Measurements from ENCODE around the gene GBP4.
A peak's percentile ranks its signal among the peaks of the same experiment; 100 is the strongest.

GBP4 gene

DNA sequence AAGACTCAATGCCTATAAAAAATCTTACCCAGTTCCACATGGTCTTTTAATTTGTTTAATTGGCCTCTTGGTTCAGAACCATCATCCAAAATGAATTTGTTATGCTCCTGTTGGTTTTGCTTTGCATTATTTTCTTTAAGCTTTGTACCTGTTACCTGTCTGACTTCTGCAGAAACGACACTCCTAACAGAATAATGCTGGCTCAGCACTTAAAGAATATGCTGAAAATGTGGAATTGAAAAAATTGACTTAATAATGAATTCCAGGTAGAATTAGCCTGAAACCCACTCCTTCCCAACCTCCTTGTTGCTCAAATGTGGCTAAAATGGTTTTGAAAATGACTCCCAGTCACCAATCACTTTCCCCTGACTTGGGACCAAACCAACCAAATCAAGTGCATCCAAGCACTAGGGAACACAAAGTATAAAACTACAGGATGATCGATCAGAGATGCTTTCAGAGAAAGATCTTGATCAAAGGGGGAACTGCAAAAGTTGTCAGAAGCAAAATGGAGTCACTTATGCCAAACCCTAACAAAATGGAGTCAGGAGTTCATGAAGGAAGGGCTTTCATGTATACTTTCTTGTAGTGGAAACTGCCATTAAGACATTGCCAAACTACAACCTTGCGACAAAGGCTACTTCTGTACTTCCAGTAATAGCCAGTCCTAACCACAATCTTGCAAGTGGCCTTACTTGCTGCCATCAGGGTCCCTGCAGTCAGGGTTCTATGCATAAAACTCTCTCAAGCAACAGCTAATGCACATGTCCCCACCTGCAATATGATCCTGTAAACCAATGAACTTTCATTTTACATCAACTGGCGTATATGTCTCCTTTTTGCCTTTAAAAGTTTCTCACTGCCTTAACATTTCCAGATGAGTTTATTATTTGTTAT lies 28.3 kb downstream of the GBP4 start:
- no peak for DNase-seq

DNA sequence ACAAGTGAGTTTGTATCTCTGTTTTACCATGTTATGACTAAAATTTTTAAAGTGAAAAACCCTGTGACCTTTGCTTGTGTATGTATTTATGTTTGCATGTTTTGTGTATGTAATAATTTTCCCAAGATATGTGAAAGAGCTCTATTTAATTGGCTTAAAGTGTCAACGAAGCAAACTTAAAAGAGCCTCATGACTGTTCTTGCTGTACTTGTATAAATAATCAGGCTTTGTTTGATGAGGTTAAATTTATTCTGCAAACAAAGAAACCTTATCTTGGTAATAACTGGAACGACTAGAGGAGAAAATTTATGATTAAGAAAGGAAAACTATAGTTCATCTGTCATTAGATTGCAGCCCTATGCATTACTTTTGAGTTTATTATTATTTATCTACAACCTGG lies 29.6 kb downstream of the GBP4 start:
- no peak for DNase-seq

DNA sequence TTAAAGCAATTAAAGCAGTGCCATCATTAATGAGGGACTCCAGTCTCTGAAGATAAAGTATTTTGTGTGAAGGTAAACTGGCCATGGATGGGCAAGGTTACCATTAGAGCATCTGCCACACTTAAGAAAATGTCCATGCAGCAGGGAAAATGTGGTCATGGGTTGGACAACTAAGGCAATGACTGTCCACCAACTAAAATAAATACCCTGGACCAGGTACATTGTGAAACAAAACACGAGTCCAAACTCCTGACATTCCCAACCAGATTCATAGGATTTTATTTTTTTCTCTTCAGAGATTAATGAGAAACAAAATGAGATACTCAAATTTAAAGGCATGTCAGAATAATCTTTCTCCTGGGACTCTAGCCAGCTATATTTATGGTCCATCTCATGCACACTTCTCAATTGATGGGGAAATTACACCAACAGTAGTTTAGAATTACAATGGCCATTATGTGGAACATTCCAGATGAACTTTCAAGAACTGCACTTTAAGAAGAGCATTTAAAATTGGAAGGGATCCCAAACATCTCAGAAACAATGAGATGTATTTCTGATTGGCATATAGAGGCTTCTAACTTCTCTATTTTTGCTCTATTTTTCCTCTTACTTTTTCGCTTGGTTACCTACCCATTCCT lies 31.0 kb downstream of the GBP4 start:
- no peak for DNase-seq

DNA sequence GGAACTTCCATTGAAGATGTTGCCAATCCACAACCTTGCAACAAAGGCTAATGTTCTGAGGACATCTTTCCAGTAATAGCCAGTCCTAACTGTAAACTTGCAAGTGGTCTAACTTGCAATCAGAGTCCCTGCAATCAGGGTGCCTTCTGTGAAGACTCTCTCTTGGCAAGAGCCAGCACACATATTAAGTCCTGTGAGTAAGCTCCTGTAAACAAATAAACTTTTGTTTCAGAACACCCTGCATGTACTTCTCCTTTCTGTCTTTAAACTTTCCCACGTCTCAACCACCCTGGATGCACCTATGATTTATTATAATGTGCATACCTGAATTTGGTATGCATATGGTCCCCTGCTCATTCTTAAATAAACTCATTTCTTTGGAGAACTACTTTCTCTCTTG lies 32.0 kb downstream of the GBP4 start:
- DNase-seq: no peak

DNA sequence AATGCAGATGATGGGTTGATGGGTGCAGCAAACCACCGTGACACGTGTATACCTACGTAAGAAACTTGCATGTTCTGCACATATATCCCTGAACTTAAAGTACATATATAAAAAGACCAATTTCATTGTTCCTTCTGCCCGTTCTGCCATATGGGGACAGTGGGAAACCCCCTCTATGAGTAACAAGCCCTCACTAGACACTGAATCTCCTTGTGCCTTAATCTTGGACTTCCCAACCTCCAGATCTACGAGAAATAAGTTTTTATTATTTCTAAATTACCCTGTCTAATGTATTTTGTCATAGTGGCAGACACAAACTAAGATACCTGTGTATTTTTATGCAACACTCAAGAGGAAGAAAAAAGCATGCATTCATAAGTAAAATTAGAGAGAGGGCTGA lies 32.9 kb downstream of the GBP4 start:
- DNase-seq: no peak

DNA sequence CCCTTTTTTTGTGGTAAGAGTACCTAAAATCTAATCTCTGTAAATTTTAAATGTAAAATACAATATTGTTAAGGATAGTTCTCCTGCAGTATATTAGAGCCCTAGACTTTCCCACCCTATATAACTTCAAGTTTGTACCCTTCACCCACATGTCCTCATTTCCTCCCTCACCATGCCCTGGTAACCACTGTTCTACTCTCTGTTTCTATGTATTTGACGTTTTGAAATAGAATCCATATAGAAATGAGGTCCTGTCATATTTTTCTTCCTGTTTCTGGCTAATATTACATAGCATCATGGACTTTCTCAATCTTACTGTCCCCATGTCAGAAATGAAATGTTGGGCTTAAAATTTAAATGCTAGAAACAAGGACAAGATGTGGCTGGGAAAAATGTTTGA lies 47.7 kb downstream of the GBP4 start:
- no peak for DNase-seq

DNA sequence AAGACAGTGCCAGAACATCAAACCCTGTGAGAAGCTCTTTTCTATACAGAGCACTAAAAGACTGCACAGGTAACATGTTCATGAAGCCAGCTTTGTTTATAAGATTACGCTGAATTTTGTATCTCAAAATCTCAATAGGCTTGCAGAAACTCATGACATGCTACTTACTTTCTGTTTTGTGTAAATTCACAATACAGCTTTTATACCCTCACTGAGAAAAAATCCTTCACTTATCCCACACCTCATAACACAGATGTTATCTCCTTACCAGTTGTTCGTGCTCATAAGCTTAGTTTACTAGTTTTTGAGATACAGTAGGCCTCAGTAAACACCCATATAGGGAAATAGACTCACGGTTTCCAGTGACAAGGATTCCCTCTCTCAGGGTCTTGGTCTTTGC lies 48.8 kb downstream of the GBP4 start:
- DNase-seq: no peak

DNA sequence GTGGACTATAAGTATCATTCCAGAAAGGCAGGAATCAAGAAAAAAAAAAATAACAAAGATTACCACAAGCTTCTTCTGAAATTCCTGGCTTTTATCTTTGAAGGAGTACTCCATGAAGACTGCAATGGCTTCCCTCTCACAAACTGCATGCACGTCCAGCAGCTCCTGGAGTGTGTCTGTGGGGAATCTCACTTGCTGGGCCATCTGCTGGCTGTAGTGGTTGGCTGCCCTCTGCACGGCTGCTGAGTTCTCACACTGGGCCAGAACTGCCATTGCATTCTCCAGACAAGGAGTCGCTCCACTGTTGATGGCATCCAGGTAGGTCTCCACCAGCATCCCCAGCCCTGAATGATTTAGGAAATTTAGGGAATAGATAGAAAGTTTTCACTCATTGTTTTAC lies 49.5 kb downstream of the GBP4 start:
- peak; percentile 40 for DNase-seq

DNA sequence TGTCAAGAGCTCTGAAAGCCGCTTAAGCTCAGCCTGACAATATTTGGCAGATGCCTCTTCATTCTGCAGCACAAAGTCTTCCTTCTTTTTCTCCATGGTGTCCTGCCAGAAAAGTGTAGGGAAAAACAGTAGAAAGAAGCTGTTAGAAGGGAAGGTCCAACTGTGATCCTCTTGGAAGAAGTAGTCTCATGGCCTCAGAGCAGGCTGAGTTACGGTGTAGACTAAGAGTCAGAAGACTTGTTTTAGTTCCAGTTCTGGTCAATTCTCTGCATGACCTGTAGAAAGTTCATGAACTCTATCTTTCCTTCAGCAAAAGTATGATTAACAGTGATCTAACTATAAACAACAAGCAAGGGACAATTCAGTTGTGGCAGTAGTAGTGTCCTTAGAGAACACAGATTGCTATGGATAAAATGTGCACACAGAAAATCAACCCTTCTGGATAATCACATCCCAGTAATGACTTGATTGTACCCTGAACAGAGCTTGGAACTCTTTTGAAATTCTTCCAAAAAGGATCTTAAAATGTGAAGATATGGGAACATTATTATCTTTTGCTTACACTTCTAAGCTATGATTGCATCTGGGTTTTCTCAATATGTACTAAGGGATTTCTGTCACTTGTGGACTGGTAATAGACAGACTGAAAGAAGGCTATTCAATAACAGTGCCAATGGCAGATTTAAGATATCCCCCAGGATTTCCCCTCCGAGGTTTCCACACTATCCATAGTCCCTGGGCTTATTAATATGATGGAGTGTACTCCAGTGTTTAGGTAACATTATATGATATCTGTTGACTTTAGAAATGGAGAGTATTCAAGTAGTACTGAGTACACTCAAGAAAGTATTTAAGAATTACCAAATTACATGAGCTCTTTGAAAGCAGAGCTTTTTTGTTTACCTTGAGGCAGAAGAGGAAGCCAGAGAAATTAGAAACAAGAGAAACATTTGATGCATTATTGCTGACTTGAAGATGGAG lies 50.8 kb downstream of the GBP4 start:
- no peak for DNase-seq

DNA sequence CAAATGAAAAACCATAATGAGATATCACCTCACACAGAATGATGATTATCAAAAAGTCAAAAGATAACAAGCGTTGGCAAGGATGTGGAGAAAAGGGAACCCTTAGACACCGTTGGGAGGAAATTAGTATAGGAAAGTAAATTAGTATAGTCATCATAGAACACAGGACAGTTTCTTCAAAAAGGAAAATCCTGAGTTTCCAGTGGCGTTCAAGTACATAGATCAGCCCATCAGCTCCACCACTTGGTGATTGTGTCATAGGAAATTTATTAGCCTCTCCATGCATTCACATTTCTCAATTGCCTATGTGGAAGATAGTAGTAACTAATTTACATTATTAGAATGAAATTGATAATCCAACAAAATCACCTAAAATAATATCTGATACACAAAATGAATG lies 52.0 kb downstream of the GBP4 start:
- no peak for DNase-seq

DNA sequence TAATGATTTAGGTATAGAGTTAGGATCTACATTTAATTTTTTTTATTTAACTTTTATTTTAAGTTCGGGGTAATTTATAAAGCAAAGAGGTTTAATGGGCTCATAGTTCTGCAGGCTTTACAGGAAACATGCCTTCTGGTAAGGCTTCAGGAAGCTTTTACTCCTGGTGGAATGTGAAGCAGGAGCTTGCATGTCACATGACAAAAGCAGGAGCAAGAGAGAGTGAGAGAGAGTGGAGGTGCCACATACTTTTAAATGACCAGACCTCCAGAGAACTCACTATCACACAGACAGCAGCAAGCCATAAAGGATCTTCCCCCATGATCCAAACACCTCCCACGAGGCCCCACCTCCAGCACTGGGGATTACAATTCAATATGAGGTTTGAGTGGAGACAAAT lies 55.3 kb downstream of the GBP4 start:
- no peak for DNase-seq

DNA sequence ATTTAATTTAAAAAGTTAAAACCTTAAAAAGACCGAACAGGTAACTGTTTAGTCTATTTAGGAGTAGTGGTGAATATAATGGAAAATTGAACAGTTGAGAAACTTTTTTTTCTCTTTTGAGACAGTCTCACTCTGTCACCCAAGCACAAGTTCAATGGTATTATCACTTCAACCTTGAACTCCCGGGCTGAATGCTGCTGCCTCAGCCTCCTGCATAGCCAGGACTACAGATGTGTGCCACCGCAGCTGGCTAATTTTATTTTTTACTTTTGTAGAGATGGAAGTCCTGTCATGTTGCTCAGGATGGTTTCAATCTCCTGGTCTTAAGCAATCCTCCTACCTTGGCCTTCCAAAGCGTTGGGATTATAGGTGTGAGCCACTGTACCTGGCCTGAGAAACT lies 56.6 kb downstream of the GBP4 start:
- no peak for DNase-seq

DNA sequence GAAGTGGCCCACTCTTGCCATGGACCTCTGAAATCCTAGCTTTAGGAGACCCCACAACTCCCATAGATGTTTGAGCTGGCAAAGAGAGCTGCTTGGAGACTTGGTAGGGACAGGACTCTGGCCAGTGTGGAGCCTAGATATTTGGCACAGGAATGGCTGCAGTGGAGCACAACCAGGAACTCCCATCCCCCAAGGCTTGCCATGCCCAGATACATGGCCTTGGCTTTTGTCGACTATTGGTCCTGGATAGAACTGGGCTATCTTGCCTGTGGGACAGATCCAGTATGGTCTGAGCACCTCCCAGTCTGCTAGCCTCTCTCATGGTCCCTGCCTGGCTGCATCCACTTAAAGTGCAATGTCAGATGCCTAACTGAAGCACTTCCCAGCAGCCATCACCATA lies 65.0 kb downstream of the GBP4 start:
- no peak for DNase-seq

Measured in fibroblast of upper back skin (primary cell).